ENCODE data around the gene COL26A1. TPM values are rescaled to one million over a fixed set of nuclear protein-coding genes. Genes with fewer than 3 reads are reported as not detected.
"Not testable (repeated sequence)": the region's sequence is repeated elsewhere in the genome, so short reads cannot be mapped to it uniquely, and the experiment has no call there.

Gene COL26A1
- 1.5 TPM for polyA plus RNA-seq (ENCODE audit: insufficient read length)

DNA sequence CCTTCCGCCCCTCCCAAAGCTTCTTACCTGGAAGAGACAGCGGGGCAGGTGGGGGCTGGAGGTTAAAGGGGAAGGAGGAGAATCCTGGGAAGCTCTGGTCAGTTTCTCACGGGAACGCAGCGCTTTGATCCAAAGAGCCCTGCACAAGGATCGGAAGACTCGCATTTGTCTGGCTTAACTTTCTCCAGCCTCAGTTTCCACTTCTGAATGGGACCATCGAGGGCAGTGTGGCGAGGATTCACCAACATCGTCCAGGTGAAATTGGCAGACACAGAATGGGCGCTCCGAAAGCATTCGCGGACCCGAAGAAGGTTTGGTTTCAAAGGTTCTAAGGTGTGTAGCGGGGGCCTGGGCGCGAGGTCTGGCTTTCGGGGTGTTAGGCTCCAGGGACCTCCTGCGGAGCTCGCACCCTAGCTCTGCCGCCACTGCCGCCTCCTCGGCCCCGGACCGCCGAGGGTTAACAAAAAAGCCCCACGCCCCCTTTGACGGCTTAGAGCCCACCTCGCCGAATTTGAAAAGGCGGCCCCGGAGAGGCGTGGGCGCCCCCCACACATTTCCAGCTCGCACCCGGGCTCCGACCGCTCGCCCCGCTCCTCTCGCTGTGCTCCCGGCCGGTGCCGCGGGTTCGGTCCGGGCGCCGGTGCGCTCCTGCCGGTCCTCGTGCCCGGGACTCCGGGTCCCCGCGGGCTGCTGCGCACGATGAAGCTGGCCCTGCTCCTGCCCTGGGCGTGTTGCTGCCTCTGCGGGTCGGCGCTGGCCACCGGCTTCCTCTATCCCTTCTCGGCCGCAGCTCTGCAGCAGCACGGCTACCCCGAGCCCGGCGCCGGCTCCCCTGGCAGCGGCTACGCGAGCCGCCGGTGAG is at the start of gene COL26A1:
COL26A1 (plus strand) TSS at position 542 of the 862 bp plus-strand sequence; CDS start at position 700, 158 bp downstream.
- no peak for DNase-seq (ENCODE audit: low read depth)

DNA sequence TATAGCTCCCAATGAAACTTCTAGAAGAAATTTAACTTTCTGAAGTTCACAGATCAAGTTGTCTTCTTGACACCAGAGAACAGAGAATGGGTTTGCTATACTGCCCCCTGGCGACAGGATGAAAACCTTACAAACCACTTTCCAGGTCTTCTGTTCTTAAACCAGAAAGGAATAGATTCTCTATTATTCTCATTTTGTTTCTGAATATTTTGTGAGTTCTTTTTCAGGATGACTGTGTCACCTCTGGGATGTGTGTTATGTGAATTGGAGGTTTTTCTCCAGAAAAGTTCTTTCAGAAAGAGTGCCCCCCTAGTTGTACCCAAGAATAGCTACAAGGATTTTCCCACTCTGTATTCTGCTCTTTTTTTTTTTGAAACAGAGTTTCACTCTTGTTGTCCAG is 47.3 kb upstream of the COL26A1 start:
- DNase-seq (ENCODE audit: low read depth): no peak

DNA sequence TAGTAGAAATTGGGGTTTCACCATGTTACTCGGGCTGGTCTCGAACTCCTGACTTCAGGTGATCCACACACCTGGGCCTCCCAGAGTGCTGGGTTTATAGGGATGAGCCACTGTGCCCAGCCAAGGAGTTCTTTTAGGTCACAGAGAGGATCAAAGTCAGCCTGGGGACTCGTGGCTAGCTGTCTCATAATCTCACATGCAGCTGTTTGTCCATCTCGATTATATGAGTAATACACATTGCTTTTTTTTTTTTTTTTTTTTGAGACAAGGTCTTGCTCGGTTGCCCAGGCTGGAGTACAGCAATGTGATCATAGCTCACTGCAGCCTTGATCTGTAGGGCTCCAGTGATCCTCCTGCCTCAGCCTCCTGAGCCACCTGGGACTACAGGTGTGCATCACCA is 43.3 kb upstream of the COL26A1 start:
- DNase-seq (ENCODE audit: low read depth): no peak

DNA sequence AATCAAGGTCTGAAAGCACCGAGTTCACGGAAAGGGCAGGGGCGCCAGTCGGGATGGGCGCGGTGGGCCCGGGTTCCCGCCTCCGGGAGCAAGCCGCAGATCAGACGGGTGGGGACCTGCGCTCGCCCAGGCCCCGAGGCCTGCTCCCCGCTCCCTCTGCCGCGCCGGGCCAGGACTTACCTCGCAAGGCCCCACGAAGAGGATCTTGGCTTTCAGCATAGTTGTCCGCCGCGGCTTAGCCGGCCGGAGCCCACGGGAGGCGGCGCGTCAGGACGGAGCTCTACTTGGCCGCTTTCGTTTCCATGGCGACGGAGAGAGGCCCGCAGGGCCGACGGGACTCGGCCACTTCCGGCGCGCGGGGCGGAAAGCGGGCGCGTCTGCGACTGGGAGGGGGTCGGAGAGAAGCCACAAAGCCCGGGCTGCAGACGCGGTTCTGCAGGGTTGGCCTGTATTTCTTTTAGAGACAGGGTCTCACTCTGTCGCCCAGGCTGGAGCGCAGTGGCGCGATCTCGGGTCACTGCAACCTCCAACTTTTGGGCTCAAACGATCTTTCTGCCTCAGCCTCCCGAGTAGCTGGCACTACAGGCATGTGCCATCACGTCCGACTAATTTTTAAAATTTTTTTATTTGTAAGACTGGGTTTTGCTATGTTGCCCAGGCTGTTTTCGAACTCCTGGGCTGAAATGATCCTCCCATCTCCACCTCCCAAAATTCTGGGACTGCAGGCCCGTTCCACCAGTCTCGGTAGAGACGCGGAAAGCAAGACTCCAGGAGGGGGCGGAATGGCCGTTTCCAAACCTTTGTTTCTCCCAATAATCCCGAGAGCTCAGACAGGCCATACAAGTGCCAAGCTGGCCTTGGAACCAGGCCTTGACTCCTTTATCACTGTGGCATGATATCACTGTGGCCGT is 40.9 kb upstream of the COL26A1 start, which contains the start of gene IFT22:
IFT22 (minus strand) TSS at position 322 of the 911 bp plus-strand sequence; CDS start at position 219, 103 bp downstream.
- peak; percentile 73 for DNase-seq (ENCODE audit: low read depth)

DNA sequence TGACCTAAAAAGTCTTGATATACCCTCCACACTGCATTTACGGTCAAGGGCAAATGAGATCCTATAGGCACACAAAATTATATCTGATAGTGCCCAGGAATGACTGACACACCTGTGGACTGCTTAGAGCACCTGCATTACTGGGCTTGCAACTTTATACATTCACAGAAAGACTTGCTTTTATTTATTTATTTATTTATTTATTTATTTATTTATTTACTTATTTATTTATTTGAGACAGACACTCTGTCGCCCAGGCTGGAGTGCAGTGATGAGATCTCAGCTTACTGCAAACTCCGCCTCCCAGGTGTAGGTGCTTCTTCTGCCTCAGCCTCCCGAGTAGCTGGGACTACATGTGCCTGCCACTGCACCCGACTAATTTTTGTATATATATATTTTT is 34.5 kb upstream of the COL26A1 start:
- no peak for DNase-seq (ENCODE audit: low read depth)

DNA sequence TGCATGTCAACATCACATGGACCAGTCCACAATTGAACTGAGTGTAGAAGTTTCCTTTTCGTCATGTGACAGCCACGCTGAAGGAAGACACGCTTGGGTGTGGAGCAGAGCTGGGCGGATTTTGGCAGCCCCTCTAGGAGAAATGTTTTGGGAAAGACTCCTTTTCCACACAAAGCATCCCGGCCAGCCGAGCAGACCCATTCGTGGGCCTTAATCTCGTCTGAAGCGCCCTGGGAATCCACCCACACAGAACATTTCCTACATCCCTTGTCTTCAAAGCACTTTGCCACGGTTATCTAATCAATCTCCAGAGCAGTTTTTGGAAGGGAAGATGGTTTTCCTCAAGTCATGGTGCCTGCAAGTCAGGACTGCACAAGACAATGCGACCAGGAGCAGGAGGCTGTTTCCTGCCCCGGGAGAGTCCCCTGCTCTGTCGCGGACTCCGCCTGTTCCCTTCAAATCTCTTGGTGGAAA is 32.6 kb upstream of the COL26A1 start:
- no peak for DNase-seq (ENCODE audit: low read depth)

DNA sequence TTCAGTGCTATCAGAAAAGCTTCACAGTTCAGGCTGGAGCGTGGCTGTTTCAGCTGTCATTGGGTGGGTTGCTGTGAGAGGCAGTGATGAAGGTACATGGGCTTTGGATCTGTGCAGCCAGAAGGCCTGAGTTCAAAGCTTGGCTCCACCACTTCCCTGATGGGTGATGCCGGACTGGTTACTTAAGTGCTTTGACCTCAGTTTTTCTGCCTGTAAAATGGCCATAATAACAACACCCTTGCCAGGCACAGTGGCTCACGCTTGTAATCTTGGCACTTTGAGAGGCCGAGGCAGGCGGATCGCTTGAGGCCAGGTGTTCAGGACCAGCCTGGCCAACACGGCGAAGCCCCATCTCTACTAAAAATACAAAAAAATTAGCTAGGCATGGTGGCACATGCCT is 30.6 kb upstream of the COL26A1 start:
- no peak for DNase-seq (ENCODE audit: low read depth)

DNA sequence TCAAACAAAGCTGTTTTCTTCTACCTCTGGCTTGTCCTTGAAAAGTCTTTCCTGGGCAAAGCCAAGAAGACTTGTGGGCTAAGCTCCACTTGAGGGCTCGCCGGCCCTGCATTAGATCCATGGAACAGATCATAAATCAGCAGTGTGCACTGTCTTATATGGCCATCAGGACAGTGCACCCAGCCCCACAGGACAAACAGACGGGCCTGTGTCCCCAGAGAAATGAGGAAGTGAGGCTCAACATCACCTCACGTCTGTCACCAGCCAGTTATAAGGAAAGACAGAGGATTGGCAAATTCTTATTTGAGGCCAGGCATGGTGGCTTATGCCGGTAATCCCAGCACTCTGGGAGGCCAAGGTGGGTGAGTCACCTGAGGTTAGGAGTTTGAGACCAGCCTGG is 28.8 kb upstream of the COL26A1 start:
- DNase-seq (ENCODE audit: low read depth): no peak

DNA sequence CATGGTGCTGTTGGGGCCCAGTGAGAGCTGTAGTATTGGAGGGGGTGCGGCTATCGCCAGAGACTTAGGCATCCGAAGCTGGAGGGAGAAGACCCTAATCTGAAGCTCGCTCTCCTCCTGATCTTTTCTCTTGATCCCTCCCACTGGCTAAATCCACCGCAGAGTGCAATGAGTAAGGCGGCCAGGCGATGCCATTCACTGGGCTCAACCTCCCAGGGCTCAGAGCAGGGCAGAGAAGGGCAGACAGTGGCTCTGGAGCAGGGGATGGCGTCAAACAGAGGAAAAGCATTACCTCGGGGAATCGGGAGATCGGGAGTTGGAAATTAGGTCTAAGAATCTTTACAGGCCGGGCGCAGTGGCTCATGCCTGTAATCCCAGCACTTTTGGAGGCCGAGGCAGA is 22.3 kb upstream of the COL26A1 start:
- DNase-seq (ENCODE audit: low read depth): no peak

DNA sequence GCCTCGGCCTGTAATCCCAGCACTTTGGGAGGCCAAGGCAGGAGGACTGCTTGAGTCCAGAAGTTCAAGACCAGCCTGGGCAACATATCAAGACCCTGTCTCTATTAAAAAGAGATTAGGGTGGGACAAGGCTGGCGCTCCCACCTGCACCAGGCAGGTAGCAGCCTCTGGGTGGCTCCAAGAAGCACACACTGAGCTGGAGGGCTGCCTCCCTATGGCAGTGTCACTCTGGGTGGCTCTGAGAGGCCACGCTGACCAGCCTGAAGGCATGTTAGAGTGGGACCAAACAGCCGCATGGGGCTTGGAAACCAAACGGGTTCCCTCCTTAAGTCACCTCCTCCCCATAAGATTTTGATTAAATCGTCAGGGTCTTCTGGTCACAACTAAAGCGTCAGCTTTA is 19.8 kb upstream of the COL26A1 start:
- DNase-seq (ENCODE audit: low read depth): no peak

DNA sequence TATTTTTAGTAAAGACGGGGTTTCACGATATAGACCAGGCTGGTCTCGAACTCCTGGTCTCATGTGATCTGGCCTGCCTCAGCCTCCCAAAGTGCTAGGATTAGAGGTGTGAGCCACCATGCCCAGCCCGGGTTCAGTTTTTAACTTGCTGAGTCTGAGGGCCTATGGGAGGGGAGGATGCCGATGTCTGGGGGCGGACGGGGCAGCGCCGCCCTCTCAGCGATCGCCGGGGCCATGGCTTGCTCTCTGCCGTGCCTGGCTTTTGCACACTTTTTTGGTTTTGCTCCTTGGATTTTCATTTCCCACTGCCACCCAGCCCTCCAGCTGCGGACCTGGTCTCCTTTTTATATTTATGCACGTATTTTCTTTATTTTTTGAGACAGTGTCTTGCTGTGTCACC is 15.2 kb upstream of the COL26A1 start:
- no peak for DNase-seq (ENCODE audit: low read depth)

DNA sequence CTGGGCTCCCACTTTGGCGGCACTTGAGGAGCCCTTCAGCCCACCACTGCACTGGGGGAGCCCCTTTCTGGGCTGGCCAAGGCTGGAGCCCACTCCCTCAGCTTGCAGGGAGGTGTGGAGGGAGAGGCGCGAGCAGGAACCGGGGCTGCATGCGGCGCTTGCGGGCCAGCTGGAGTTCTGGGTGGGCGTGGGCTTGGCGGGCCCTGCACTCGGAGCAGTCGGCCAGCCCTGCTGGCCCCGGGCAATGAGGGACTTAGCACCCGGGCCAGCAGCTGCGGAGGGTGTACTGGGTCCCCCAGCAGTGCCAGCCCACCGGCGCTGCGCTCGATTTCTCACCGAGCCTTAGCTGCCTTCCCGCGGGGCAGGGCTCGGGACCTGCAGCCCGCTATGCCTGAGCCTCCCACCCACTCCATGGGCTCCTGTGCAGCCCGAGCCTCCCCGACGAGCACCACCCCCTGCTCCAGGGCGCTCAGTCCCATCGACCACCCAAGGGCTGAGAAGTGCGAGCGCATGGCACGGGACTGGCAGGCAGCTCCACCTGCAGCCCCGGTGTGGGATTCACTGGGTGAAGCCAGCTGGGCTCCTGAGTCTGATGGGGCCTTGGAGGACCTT is 14.1 kb upstream of the COL26A1 start:
- not testable (repeated sequence) for DNase-seq (ENCODE audit: low read depth)

DNA sequence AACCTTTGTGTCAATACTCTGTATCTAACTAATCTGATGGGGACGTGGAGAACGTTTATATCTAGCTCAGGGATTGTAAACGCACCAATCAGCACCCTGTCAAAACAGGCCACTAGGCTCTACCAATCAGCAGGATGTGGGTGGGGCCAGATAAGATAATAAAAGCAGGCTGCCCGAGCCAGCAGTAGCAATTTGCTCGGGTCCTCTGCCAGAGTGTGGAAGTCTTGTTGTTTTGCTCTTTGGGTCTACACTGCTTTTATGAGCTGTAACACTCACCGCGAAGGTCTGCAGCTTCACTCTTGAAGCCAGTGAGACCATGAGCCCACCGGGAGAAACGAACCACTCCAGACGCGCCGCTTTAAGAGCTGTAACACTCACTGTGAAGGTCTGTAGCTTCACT is 13.4 kb upstream of the COL26A1 start:
- DNase-seq (ENCODE audit: low read depth): not testable (repeated sequence)

DNA sequence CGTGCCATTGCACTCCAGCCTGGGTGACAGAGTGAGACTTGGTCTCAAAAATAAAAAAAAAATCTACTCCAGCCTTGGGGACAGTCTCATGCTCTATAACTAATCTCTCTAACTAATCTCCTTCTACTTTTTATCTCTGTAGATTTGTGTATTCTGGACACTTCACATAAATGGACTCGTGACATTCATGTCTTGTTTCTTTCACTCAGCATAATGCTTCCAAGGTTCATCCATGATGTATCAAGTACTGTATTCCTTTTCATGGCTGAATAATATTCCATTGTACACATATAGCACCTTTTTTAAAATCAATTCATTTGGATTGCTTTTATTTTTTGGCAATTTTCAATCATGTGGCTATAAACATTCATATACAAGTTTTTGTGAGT is 9.8 kb upstream of the COL26A1 start:
- no peak for DNase-seq (ENCODE audit: low read depth)

DNA sequence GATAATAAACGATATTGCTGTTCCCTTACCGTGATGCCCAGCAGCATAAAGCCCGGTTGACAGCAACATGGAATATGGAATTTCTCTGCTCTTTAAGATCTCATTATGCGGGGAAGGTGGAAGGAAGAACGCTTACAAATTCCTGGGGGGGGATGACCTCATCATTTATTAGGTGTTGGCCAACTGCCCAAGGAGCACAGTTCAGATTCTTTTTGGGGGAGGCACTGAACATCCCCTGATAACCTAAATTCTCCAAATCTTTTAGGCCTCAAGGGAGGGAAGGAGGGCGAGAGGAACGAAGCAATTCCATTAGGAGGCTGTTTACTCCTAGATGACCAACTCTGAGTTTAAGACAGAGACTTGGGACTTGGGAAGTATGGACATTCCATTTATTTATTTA is 5.2 kb upstream of the COL26A1 start:
- DNase-seq (ENCODE audit: low read depth): no peak

DNA sequence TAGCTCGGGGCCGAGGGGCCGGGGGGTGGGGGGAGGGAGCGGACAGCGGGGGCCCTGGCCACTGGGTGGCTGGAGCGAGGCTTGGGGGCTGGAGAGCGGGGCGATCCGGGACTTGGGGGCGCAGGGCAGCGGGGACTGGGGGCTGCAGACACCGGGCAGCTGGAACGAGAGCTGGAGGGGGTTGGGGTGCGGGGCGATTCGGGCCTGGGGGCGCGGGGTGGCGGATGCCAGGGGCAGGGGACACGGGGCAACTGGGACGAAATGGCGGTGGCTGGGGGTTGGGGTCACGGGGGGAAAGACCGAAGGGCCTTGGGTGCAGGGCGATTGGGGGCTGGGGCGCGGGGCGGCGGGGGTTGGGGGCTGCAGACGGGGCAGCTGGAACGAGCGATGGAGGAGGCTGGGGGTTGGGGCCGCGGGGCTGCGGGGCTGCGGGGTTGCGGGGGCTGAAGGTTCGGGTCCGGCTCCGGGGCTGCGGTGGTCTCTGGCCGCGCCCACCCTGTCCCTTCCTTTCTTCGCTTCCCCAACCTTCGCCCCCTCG is 590 bp downstream of the COL26A1 start:
- no peak for DNase-seq (ENCODE audit: low read depth)

DNA sequence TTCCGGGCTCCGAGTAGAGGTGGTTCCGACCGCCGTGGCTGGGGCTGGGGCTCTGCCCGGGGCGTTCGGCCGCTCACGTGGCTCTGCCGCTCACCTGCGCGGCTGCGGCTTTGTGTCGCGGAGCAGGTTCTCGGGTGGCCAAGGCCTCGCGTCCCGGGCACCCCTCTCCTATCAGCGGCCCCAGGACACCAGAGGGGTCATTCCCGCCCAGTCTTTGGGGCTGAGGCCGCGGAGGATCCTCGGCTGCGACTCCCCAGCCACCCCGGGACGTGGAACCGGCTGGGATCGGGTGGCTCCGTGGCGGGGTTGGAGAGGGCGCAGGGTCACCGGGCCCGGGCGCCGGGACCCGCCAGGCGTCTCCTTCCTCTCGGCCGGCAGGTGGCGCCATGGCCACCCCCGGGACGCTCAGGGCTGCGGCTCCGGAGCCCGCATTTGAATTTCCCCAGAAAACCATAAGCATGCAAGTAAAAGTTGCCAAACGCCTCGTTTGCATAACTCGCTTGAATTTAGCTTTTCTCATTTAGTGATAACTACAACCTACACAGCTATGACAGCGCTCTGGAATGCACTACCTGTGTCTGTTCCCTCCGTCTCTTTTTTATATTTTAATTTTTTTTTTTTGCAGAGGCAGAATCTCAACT is 1.2 kb downstream of the COL26A1 start:
- peak; percentile 28 for DNase-seq (ENCODE audit: low read depth)

DNA sequence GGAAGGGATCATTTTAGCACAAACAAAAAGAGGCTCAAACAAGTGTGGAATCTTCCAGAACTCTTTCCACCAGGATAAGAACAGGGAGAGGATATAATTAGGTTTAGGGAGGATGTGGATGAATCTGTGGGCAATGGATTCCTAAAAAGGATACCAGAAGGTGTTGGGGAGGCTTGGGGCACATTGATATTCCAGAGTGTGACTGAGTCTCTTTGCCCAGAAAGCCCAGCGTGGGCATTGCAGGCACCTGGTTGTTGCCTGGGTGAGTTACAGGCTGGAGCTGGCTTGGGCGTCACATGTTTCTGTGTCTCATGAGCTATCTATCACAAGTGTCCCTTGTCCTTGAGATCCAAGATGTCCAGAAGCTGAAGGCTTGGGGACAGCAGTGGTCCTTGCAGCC is 3.3 kb downstream of the COL26A1 start:
- DNase-seq (ENCODE audit: low read depth): no peak

DNA sequence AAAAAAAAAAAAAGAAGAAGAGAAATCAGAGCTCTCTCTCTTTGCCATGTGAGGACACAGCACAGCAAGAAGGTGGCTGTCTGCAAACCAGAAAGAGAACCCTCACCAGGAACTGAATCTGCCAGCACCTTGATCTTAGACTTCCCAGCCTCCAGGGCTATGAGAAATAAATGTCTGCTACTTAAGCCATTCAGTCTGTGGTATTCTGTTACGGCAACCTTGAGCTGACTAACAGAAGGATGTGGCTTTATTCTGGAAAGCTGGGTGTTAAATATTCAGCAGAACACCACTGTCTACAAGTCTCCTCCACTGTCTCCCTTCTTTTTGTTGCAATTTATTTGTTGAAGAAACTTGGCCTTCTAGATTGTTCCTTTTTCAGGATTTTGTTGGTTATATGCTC is 5.0 kb downstream of the COL26A1 start:
- no peak for DNase-seq (ENCODE audit: low read depth)

DNA sequence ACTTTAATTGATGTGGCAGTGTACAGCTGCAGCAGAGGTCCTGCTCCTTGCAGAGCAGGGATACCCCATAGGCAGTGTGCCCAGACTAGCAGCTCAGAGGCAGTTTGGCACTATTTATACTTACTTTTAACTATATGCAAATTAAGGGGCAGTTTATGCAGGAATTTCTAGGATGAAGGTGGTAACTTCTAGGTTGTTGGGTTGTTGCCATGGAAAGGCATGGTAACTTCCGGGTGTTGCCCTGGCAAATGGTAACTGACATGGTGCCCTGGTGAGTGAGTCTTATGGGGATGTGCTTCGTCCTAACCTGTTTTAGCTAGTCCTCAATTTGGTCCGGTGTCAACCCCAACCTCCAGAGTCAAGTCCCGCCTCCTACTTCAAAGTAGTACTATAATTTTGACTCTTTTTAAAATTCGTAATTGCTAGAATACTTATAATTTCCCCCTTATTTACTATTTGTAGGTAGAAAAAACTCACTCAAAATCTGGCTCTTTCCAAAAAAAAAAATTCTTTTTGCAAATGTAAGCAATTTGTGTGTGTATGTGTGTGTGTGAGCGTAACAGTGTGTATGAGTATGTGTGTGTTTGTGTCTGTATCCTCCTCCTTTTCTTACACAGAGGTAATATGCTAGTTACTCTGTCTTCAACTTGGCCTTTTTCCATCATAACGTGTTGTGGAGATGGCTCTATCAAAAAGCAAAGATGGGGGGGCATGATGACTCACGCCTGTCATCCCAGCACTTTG is 5.9 kb downstream of the COL26A1 start:
- DNase-seq (ENCODE audit: low read depth): no peak

Data from forelimb muscle (tissue), 1 donor.